DOHH2 (cell line): ENCODE data around the gene ZNF770.

Experiments used
- H3F3A ChIP-seq: fragments of 200-600 bp; sonication (generic), shearing (Covaris generic); 2 replicates; pipeline ENCODE4 v1.6.0; 2016; ENCODE audit warnings: antibody characterized with exemption, mild to moderate bottlenecking; ENCODE audit not compliant: control insufficient read depth, insufficient read depth
- H3K27ac ChIP-seq: fragments of 200-600 bp; sonication (generic); 2 replicates; pipeline ENCODE4 v1.5.1; 2014; ENCODE audit warnings: low read depth, mild to moderate bottlenecking, low read length, moderate library complexity
- H3K27me3 ChIP-seq: fragments of 200-600 bp; sonication (generic); 2 replicates; pipeline ENCODE4 v1.6.1; 2014; ENCODE audit warnings: mild to moderate bottlenecking, low read length, mixed read lengths; ENCODE audit not compliant: control insufficient read depth
- H3K36me3 ChIP-seq: fragments of 200-600 bp; sonication (generic); 2 replicates; pipeline ENCODE4 v1.6.1; 2014; ENCODE audit warnings: mild to moderate bottlenecking, low read length, moderate library complexity, mixed read lengths; ENCODE audit not compliant: control insufficient read depth
- H3K4me1 ChIP-seq: fragments of 200-600 bp; sonication (generic); 2 replicates; pipeline ENCODE4 v1.6.1; 2014; ENCODE audit warnings: mild to moderate bottlenecking, low read length, mixed read lengths; ENCODE audit not compliant: control insufficient read depth
- H3K4me2 ChIP-seq: fragments of 200-600 bp; sonication (generic); 2 replicates; pipeline ENCODE4 v1.6.0; 2014; ENCODE audit warnings: mild to moderate bottlenecking, low read length, moderate library complexity
- H3K4me3 ChIP-seq: fragments of 200-600 bp; sonication (generic); 2 replicates; pipeline ENCODE4 v1.5.1; 2014; ENCODE audit warnings: mild to moderate bottlenecking, low read length, mixed read lengths
- H3K79me2 ChIP-seq: fragments of 200-600 bp; sonication (generic); 2 replicates; pipeline ENCODE4 v1.6.1; 2014; ENCODE audit warnings: mild to moderate bottlenecking, low read length, mixed read lengths; ENCODE audit not compliant: control insufficient read depth
- H3K9me2 ChIP-seq: fragments of 200-600 bp; sonication (generic); replicated peaks from 2 replicates; pipeline ENCODE4 v1.6.1; 2014; ENCODE audit warnings: mild to moderate bottlenecking, low read length, mixed read lengths; ENCODE audit not compliant: control insufficient read depth
- H3K9me3 ChIP-seq: fragments of 200-600 bp; sonication (generic); 2 replicates; pipeline ENCODE4 v1.6.1; 2014; ENCODE audit warnings: antibody characterized with exemption, low read length, mixed read lengths; ENCODE audit not compliant: control insufficient read depth, insufficient read depth
- H4K20me1 ChIP-seq: fragments of 200-600 bp; sonication (generic); 2 replicates; pipeline ENCODE4 v1.6.0; 2014; ENCODE audit warnings: low read depth, mild to moderate bottlenecking, antibody characterized with exemption, low read length, moderate library complexity; ENCODE audit not compliant: control insufficient read depth, insufficient read depth
- CTCF ChIP-seq: fragments of 200-600 bp; sonication (generic); IDR thresholded peaks from one replicate; pipeline ENCODE4 v1.5.1; 2014; ENCODE audit warnings: antibody characterized with exemption, mild to moderate bottlenecking, low read depth, low read length; ENCODE audit not compliant: poor library complexity, severe bottlenecking
- EZH2phosphoT487 ChIP-seq: fragments of 200-600 bp; sonication (generic); IDR thresholded peaks from 2 replicates; pipeline ENCODE4 v1.6.1; 2017; ENCODE audit warnings: borderline replicate concordance, mild to moderate bottlenecking, antibody characterized with exemption, low read length, moderate library complexity, mixed read lengths

ZNF770 gene

GRCh38 chr15:34952481-34952880, 35.6 kb downstream of the ZNF770 start:
- no peak overlapping the region for H3K4me3 ChIP-seq
- no peaks in the 10 kb centered on the region for H3K4me1 ChIP-seq
- H3K36me3 ChIP-seq = peaks cover 42% of the 10 kb centered on the region
- TF ChIP-seq CTCF = no peak
- TF ChIP-seq EZH2phosphoT487 = no peak
- peaks cover 12% of the 10 kb centered on the region for H3K79me2 ChIP-seq
- H3K9me3 ChIP-seq = no peaks in the 10 kb centered on the region
- H3K9me2 ChIP-seq = no peaks in the 10 kb centered on the region
- H3K27ac ChIP-seq = no peak overlapping the region
- no peak overlapping the region for H3K4me2 ChIP-seq
- H3K27me3 ChIP-seq = no peaks in the 10 kb centered on the region
- no peaks in the 10 kb centered on the region for H4K20me1 ChIP-seq
- H3F3A ChIP-seq = peaks cover 3% of the 10 kb centered on the region; the same call in 1 of the 2 replicates

- H3K79me2 ChIP-seq = peaks cover 12% of the 10 kb centered on the region
- peaks cover 42% of the 10 kb centered on the region for H3K36me3 ChIP-seq
- H3F3A ChIP-seq = peaks cover 3% of the 10 kb centered on the region; the same call in 1 of the 2 replicates
- no peak overlapping the region for H3K27ac ChIP-seq
- H4K20me1 ChIP-seq = no peaks in the 10 kb centered on the region
- H3K27me3 ChIP-seq = no peaks in the 10 kb centered on the region
- no peak overlapping the region for H3K4me3 ChIP-seq
- H3K9me2 ChIP-seq = no peaks in the 10 kb centered on the region
- H3K4me1 ChIP-seq = no peaks in the 10 kb centered on the region
- TF ChIP-seq EZH2phosphoT487 (no peak), CTCF (no peak)
- no peak overlapping the region for H3K4me2 ChIP-seq
- H3K9me3 ChIP-seq = no peaks in the 10 kb centered on the region
Measured at GRCh38 chr15:34951993-34952392, 36.1 kb downstream of the ZNF770 start.

- H3K79me2 ChIP-seq = no peaks in the 10 kb centered on the region
- H3K4me2 ChIP-seq = no peak overlapping the region
- no peak overlapping the region for H3K4me3 ChIP-seq
- no peaks in the 10 kb centered on the region for H3K9me2 ChIP-seq
- H3K27ac ChIP-seq = no peak overlapping the region
- H3K4me1 ChIP-seq = no peaks in the 10 kb centered on the region
- no peaks in the 10 kb centered on the region for H4K20me1 ChIP-seq
- no peaks in the 10 kb centered on the region for H3K9me3 ChIP-seq
- TF ChIP-seq EZH2phosphoT487 (no peak), CTCF (no peak)
- no peaks in the 10 kb centered on the region for H3F3A ChIP-seq
- H3K27me3 ChIP-seq = no peaks in the 10 kb centered on the region
- peaks cover 51% of the 10 kb centered on the region for H3K36me3 ChIP-seq
Measured at GRCh38 chr15:34944936-34945335, 43.2 kb downstream of the ZNF770 start.
